Measurements from ENCODE around the gene NFX1.

DNA sequence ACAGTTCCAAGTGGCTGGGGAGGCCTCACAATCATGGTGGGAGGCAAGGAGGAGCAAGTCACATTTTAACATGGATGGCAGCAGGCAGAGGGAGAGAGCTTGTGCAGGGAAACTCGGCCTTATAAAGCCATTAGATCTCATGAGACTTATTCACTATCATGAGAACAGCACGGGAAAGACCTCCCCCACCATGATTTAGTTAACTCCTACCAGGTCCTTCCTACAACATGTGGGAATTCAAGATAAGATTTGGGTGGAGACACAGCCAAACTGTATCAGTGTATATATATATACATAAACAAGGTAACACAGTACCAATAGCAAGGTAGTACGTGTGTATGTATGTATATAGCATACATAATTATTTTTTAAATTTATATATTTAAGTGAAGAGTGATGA is 50.9 kb downstream of the NFX1 start:
- TF ChIP-seq, protein P1, sequence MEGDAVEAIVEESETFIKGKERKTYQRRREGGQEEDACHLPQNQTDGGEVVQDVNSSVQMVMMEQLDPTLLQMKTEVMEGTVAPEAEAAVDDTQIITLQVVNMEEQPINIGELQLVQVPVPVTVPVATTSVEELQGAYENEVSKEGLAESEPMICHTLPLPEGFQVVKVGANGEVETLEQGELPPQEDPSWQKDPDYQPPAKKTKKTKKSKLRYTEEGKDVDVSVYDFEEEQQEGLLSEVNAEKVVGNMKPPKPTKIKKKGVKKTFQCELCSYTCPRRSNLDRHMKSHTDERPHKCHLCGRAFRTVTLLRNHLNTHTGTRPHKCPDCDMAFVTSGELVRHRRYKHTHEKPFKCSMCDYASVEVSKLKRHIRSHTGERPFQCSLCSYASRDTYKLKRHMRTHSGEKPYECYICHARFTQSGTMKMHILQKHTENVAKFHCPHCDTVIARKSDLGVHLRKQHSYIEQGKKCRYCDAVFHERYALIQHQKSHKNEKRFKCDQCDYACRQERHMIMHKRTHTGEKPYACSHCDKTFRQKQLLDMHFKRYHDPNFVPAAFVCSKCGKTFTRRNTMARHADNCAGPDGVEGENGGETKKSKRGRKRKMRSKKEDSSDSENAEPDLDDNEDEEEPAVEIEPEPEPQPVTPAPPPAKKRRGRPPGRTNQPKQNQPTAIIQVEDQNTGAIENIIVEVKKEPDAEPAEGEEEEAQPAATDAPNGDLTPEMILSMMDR (IDR thresholded peaks at IDR 0.05; ENCODE audit: poor library complexity) = no peak
- no peak for TF ChIP-seq EZH2 (IDR thresholded peaks at IDR 0.05; ENCODE audit: borderline replicate concordance)
- no peak for TF ChIP-seq EZH2phosphoT487 (IDR thresholded peaks at IDR 0.05; ENCODE audit: low read depth, severe bottlenecking, unreplicated experiment)

All from hepatocyte (in vitro differentiated cells).